ENCODE measurements around the gene CAMTA1.

CAMTA1 gene

DNA sequence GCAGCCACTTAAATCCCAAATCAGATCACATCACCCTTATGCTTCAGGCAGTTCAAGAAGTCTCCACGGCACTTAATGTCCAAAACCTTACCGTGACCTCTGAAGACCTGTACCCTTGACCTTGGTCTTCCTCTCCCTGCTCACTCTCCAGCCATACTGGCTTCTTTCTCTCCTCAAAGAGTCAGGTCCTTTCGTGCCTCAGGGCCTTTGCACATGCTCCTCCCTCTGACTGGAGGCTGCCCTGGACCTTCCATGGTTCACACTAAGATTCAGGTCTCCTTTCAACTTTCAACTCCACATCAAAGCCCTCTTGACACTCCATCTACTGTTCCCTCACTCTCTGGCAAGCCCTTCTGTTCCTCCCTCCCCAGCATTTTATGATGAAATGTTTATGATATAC, 695.9 kb downstream of the CAMTA1 start:
- no peak for DNase-seq (ENCODE audit: low read depth in 2 of 2, low spot score in 1 of 2)

DNA sequence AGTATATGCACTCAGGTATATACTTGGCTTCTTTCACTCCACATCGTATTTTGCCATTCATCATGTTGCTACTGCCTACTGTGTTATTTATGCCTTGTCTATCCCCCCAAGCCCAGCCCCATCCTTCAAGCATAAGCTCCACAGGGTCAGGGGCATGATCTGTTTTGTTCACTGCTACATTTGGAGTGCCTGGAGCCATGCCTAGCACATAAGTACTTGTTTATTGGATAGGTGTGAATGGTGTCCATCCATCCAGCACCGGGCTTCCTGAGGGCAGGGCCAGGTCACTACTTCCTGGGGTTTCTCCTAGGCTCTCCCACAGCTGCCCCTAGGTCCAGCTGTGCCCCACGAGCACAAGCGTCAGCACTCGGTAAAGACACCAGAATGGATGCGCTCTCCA, 696.8 kb downstream of the CAMTA1 start:
- DNase-seq (ENCODE audit: low read depth in 2 of 2, low spot score in 1 of 2), result no peak

DNA sequence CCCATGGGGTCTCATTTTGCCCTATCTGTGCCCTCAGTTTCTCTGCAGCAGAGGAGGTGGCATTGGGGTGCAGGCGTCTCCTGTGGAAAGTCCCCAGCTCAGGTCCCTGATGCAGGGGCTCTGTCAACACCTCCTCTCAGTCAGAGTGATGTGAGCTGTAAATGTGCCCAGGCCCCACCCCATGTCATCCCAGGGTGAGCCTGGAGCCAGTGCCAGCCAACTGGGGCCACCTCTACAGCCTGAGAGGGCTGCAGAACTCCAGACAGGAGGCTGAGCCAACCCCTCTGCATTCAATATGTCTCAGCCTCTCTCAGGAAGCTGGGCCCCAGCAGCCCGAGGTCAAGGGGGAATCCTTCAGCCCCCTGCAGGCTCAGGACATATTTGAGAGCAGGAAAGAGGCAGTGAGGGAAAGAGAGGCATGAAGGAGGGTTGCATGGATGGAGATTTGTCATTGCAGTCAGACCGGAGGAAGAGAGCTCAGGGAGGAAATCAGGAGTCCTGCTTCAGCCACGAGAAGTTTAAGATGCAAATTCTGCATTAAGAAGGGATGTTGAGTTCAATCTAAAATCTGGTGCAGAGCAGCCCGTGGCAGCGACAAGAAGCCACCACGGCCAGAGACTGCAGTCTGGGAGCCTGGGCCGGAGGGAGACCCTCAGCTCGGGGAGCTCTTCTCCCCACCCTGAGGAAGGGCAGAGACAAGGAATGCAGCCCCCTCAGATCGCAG, 697.7 kb downstream of the CAMTA1 start:
- no peak for DNase-seq (ENCODE audit: low read depth in 2 of 2, low spot score in 1 of 2)

DNA sequence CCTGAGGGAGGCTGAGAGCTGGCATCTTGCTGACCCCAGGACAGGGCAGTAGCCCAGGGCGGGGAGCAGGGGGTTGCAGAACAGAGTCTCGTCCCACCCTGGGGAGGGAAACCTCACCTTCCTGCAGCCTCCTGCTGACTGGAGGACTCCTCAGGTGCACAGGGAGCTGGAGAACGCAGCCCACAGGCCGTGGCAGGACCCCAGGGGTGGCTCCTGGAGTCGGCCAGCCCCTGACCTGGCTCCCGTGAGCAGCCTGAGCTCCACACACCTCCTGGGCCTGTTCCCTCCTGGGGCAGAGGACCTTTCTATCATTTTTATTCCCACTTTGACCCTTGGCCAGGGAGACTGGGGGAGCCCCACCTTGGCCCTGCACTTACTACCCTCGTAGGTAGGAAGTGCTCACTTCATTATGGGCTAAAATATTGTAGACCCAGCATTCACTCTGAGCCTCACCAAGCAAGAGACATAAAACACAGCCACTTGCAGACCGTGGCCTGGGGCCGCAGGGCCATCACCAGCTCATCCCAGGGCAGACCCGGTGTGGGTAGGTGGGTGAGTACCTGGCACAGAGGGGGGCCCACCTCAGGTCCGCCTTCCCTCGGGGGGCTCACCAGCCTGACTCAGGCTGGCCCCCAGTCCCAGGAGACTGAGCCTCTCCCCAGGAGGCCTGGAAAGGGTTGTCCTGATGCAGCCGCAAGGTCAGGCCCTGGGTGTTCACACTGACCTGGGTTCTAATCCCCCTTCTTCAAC, 698.6 kb downstream of the CAMTA1 start:
- DNase-seq (ENCODE audit: low read depth in 2 of 2, low spot score in 1 of 2), result no peak

DNA sequence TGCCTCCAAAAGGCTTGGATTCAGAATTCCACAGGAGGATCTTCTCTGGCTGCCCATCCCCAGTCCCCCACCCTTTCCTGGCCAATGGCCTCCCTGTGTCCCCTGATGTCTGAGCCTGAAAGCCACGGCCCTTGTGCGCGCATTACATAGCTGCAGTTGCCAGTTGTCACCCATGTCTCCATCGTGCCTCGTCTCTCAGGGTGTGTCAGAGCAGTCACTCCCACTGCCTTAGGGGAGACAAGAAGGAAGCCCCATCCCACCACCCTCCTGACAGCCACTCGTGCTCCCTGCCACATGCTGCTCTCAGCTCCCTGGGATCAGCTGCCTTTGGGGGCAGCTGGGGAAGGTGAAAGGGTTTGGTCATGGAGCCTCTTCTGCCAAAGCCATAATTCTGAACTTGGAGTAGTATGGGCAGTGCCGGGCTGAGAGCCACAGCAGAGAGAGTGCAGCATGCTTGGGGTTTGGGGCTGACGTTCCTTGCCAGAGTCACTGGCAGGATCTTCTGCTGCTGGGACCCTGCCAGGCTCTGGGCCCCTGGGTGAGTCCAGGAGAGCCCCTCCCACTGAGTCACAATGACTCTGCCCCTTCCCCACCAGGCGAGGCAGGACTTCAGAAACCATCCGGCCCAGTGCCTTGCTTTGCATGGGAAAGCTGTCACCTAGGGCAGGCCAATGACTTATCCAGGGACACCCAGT, 700.0 kb downstream of the CAMTA1 start:
- DNase-seq (ENCODE audit: low read depth in 2 of 2, low spot score in 1 of 2), result no peak

DNA sequence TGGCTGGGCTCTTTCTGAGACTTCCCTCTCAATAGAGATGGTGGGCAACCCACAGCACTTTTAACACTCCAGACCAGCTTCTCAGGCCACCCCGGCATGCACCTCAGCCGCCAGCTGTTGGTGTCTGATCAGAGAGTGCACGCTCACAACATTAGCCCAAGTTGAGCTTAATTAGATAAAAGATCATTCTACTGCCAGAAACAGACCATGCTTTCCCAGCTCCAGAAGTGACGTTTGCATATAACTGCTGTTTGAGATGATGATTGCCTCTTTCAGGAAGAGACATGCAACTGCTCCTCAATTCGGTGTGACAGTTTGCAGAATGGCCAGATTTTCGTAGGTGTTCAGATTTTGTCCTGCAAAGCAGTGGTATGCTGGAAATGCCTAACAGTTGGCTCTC, 700.6 kb downstream of the CAMTA1 start:
- DNase-seq (ENCODE audit: low read depth in 2 of 2, low spot score in 1 of 2), result no peak

DNA sequence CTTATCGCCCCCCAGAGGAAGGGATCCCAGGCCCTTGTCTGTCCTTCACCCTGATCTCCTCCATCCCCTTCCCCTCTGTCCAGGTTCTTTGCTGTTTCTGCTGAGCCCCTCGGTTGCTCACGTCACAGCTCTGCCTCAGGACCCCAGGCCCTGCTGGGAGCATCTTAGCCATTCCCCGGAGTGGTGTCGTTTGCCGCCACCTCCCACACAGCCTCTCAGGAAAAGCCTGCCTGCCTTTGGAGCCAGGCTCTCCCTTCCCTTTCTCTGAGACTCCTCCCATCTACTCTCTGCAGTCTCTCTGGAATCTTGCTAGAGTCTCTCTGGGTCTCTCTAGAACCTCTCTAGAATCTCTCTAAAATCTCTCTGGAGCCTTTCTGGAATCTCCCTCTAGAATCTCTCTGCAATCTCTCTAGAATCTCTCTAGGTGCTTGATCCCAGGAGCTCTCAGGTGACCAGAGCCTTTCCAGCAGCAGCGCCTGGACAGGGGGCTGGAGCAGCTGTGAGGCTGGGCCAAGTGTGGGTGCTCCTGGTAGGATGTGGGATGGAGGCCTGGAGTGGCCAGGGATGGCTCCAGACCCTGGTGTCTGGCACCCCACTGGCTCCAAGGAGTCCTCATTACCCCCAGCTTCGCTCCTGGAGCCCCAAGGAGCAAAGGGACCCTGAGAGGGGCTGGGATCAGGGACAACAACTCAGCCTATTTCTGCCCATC, 702.7 kb downstream of the CAMTA1 start:
- DNase-seq (ENCODE audit: low read depth in 2 of 2, low spot score in 1 of 2), result no peak

DNA sequence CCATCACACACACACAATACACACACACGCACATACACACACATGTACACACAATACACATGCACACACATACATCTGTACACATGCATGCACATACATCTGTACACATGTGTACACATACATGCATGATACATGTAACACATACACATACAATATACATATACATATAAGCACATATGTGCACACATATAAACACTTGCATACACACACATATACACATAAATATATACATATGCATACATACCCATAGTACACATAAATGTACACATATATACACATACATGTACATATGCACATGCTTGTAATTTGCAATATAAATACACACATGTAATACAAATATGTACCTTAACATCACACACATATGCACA, 703.2 kb downstream of the CAMTA1 start:
- no peak for DNase-seq (ENCODE audit: low read depth in 2 of 2, low spot score in 1 of 2)

DNA sequence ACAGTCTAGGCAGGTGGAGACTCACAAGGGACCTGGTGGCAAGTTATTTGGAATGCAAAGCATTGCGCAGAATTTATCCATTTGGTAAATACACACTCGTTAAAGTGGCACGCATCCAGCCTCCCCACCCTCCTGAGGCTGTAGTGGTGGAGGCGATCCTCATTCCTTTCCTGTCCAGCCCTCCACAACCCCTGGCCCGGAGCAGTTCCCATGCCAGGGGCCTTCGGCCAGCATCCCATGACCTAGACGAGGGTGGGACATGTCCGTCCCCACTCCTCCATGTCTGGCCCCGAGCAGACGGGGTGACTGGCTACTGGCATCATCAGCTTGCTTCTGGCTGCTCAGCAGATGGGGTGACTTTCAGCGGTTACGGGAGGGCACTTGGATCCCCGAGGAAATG, 704.3 kb downstream of the CAMTA1 start:
- DNase-seq (ENCODE audit: low read depth in 2 of 2, low spot score in 1 of 2), result no peak

DNA sequence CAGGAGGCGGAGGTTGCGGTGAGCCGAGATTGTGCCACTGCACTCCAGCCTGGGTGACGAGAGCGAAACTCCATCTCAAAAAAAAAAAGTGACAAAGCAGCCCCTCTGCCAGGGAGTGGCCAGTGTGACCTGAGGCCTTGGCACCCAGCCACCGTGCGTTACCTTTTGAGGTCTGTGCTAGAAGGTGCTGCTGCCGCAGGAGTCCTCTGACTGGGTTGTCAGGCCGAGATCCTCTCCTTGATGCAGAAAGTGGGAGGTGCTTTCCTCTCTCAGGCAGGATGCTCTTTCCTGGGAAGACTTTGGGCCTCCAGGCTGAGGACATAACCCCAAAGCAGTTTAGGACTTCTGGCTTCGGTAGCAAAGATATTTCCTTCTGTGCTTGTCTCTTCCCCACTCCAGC, 705.3 kb downstream of the CAMTA1 start:
- DNase-seq (ENCODE audit: low read depth in 2 of 2, low spot score in 1 of 2), result no peak

DNA sequence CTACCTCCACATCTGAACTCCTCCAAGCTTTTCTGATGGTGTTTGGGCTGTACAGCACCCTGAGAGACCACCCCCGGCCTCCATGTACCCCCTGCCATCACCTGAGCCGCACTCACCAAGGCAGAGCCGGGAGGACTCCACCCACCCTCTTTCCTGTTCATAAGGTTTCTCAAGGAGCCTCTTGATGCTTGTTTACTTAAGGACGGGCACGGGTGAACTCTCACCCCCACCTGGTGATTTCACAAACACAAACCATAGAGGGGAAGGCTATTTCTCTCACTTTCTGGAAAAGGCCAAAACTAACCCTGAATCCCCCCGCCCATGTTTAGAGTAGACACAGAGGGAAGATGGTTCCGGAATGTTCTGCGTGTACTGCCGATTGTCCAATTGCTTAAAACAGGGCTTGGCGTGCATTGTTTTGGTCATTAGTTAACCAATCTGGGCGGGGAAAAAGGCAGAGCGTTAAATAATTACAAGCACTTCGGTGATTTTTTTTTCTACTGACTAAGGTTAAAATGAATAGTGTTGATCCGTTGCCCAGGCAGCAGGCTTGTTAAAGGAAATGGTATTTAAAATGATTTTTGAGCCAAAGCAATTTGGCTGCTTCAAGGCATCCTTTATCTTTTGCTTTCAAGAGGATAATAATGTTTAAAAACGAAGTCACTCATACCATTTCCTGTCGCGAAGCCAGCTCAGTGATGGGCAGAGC, 706.0 kb downstream of the CAMTA1 start:
- no peak for DNase-seq (ENCODE audit: low read depth in 2 of 2, low spot score in 1 of 2)

DNA sequence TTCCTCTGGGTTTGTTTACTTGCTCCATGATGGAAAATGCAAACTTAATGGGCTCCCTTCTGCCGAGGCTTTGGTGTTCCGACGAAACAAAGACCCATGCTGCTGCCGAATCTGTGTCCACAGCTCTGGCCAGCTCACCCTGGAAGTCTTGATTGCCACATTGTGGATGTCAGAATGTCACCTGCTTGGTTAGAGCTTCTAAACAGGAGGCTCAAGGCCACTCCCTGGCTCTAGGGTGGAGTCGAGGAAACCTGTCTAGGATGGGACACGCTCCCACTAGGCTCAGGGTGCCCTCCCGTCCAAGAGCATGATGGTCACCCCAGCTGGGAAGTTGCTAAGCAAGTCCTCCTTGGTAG, 706.5 kb downstream of the CAMTA1 start:
- no peak for DNase-seq (ENCODE audit: low read depth in 2 of 2, low spot score in 1 of 2)

DNA sequence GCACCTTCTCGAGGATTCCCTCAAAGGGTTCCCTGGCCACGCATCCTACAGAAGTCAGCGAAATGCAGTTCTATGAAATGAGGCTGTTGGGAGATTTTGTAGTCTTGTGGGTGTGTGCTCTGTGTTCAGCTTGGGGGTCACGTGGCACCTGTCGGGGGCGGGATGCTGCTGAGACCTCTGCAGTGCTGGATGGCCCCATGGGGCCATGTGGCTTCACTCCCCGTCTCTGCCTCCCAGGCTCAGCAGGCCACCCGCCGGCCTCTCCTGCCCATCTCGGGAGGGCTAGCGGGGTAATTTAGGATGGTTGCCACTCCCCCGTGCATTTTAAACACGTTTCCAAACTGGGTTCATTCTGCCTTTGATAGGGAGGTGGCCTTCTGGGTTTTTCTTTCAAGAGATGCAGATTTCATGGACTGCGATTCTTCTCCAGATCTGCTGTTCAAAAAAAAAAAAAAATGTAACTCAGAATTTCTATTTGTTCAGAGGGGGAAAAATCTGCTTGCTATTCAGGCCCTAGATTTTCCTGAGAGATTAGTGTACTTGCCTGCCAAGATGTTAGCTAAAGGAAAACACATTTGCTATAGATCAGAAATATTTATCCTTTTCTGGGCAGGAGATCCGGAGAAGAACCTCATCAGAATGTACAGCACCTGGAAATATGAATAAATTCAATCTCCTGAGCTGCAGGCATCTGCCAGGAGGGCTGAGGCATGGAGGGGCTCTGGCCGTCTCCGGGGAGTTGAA, 708.6 kb downstream of the CAMTA1 start:
- no peak for DNase-seq (ENCODE audit: low read depth in 2 of 2, low spot score in 1 of 2)

DNA sequence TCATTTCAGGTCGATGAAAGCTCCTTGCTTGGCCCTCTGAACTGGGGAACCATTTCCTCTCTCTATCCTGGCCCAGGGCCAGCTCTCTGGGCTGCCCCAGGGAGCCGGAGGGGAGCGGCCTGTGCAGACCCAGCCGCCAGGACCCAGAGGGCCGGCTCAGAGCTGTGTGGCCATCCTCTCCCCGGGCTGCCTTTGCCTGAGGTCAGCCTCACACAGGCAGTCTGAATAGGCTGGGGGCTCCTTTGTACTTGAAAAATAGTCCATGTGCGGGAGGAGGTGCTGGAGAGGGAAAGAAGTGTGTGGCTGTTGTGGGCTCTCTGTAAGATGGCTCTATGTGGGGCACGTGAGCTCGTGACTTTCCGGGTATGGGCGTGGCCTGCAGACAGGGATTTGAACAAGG, 710.7 kb downstream of the CAMTA1 start:
- DNase-seq (ENCODE audit: low read depth in 2 of 2, low spot score in 1 of 2), result no peak

DNA sequence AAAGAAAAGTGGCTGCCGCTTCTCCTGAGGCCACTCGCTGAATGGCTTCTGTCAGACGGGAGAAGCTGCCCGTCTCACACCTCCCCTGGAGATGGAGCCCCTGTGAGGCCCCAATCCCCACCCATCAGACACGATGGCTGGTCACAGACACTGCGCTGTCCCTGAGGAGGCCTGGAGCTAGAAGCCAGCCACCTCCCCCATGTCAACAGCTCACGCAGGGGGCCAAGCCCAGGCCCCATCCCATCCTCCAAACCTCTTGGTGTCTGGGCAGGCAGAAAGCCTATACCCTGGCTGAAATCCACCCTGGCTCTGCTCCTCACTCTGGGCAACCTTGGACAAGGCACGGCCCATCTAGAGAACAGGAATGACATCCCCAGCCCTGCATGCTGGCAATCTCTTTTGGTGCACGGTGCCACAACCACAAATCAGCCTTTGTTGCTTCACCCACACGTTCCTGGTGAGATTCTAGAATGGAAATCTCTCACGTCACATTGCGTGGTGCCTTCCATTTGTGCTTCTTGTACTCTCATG, 711.9 kb downstream of the CAMTA1 start:
- DNase-seq (ENCODE audit: low read depth in 2 of 2, low spot score in 1 of 2), result no peak

DNA sequence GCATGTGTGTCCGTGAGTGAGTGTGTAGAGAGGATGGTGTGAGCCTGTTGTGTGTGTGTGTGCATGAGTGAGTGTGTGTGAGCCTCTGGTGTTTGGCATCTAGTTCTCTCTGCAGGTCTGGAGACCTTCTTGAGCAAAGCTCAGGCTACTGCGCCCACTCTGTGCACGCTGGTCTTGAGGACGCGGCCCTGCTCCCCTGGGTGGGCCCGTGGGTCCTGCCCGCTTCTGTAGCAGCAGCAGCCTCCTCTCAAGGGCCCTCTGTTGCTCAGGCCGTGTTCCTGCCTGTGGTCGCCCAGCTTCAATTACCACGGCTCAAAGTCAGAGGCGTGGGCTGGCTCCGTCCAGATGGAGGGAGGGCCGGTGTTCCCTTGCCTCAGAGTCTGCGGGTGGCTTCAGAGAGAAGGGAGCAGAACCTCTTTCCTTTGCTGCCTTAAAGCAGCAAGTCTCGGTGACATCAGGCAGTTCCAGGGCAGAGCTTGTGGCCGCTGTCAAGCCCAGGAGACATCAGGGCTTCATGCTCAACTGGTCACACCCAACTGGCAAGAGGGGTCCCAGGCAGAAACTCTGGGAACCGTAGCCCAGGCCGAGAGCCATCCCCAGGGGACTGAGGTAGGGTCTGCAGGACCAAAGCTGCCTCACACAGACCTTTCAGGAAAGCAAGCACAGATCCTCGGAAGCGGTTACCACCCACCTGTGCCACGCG, 715.3 kb downstream of the CAMTA1 start:
- no peak for DNase-seq (ENCODE audit: low read depth in 2 of 2, low spot score in 1 of 2)

DNA sequence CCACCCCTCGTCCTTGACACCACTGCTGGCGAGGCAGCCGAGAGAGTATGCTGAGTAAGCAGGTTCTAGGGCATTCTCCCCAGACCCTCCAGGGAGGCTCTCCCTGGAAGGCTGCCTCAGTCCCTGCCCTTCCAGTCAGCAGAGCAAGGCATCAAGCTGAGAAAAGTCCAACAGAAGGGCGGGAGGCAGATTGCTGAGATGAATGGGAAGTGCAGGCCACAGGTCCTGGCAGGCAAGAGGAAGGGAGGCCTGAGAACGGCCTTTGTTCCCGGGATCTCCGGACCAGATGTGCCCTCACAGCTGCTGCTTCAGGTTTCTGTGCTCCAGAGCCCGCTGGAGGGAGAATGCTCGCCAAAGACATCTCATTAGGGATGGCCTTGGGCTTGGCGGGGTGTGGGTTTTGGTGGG, 715.8 kb downstream of the CAMTA1 start:
- DNase-seq (ENCODE audit: low read depth in 2 of 2, low spot score in 1 of 2), result no peak

DNA sequence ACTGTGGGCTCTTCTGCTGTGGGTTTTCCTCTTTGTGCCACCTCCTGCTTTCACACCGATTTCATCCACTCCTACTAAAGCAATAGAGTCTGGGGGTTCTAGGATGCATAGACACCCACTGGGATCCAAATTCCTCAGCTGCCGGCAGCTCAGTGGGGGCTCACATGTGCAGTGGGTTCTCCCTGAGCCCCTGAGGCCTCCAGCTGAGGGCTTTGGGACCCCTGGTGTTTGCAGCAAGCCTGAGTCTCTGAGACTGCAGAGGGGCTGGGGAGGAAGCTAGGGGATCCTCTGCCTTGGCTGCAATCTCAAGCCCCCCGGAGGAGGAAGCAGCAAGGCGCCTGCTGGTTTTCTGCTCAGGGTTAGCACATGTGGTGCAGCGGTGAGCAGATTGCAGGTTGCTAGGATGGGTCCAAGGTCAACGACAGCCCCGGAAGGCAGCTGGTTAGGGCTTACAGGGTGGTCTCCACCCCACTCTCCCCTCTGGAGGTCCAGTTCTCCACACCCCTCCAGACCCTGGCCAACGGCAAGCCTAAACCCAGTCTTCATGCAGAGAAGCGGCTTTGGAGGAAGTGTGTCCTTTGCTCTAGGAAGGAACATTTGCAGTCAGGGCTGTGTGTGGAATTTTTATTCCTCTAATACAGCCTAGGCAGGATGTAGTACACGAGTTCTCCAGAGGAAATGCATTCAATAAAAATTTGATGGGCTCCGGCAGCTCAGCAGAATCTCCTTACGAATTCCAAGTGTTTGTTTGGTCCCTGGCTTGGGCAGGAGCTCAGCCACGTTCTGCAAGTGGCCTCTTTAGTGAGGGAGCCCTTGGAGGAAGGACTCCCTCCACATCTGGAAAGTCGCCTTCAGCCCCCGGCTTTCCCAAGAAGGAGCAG, 716.7 kb downstream of the CAMTA1 start:
- no peak for DNase-seq (ENCODE audit: low read depth in 2 of 2, low spot score in 1 of 2)

Measured in stimulated activated CD8-positive, alpha-beta memory T cell treated with anti-CD3 and anti-CD28 coated beads, Interleukin-4, amount 100 ng/mL, for 4 hours (primary cell).